ENCODE results near the gene SH3BGRL2. TPM values are rescaled to one million over a fixed set of nuclear protein-coding genes. Genes with fewer than 3 reads are reported as not detected.

The SH3BGRL2 gene
- total RNA-seq, 1 experiment from 2014 or later: 11.8 TPM

GRCh38 chr6:79626811-79627210 lies 4.3 kb upstream of the SH3BGRL2 start:
- Histone ChIP-seq H3K23me2 (ENCODE audit: insufficient read length, low read depth, low read length, poor library complexity, severe bottlenecking) (peaks cover 5% of the 10 kb centered on the region), H4K5ac (ENCODE audit: insufficient read length, low read depth, low read length) (no peak overlapping the region), H2BK15ac (ENCODE audit: low read depth, low read length) (no peak overlapping the region), H3K56ac (ENCODE audit: insufficient read length, low read depth, low read length) (no peak overlapping the region), H2AK5ac (ENCODE audit: insufficient read length, low read length) (no peak overlapping the region), H2BK12ac (ENCODE audit: insufficient read length, low read depth, low read length) (no peak overlapping the region), H3K18ac (ENCODE audit: insufficient read length, low read depth, low read length) (no peak overlapping the region), H3K79me1 (ENCODE audit: insufficient read depth, low read depth, low read length, poor library complexity, severe bottlenecking) (no peaks in the 10 kb centered on the region), H3K23ac (ENCODE audit: insufficient read length, low read depth, low read length) (no peak overlapping the region), H2BK20ac (ENCODE audit: low read depth, low read length, poor library complexity, severe bottlenecking) (no peak overlapping the region), H3K79me2 (ENCODE audit: insufficient read depth, low read length) (no peaks in the 10 kb centered on the region), H2BK5ac (ENCODE audit: insufficient read length, low read length) (no peak overlapping the region), H3K14ac (ENCODE audit: insufficient read depth, low read length) (no peak overlapping the region), H2AFZ (ENCODE audit: low read length) (no peak overlapping the region), H4K20me1 (ENCODE audit: control insufficient read depth, insufficient read depth, insufficient read length) (no peaks in the 10 kb centered on the region), H3K9ac (ENCODE audit: extremely low read depth, insufficient read length, low read length) (no peak overlapping the region), H3T11ph (ENCODE audit: low read length) (no peak overlapping the region), H3K27me3 (ENCODE audit: insufficient read depth, low read length) (no peaks in the 10 kb centered on the region; the same call in 1 of the 2 replicates), H4K8ac (replicated peaks; ENCODE audit: insufficient read length, low read depth, low read length) (no peak overlapping the region), H4K91ac (ENCODE audit: insufficient read length, low read depth, low read length) (no peak overlapping the region), H2BK120ac (ENCODE audit: low read depth, low read length, poor library complexity, severe bottlenecking) (no peak overlapping the region), H3K4me2 (ENCODE audit: insufficient read depth, insufficient read length, low read length) (no peak overlapping the region), H3K27ac (ENCODE audit: insufficient read length, low read depth, low read length) (no peak overlapping the region), H3K4ac (ENCODE audit: low read depth, low read length) (no peak overlapping the region), H3K9me3 (ENCODE audit: control insufficient read depth, low read depth, low read length) (no peaks in the 10 kb centered on the region), H3K4me1 (ENCODE audit: insufficient read depth, low read length) (no peaks in the 10 kb centered on the region)
- no peak for TF ChIP-seq CTCF (conservative IDR thresholded peaks at IDR 0.05)
- Mint-ChIP-seq H3K9me3 (no peaks in the 10 kb centered on the region), H3K4me3 (no peak overlapping the region), H3K27me3 (ENCODE audit: low read depth) (peaks cover 16% of the 10 kb centered on the region), H3K27ac (no peak overlapping the region), H3K4me1 (peaks cover 10 to 14% of the 10 kb centered on the region in 2 experiments), H3K36me3 (ENCODE audit: insufficient read depth in 1 of 3, low read depth in 3 of 3) (no peaks in the 10 kb centered on the region)
- DNase-seq: no peak
- no CpG with 5 or more reads among the region's 3 CpGs for WGBS (ENCODE audit: extremely low coverage, insufficient read length, low lambda C conversion rate)

All from H9 (cell line).